Skeletal muscle satellite cell (primary cell): ENCODE measurements around the gene NKRF.

ENCODE experiments used
- H3K27me3 ChIP-seq: 2 replicates; pipeline ENCODE4 v1.7.0; 2013; ENCODE audit warnings: low read length; ENCODE audit not compliant: control insufficient read depth, insufficient read depth
- H3K36me3 ChIP-seq: 2 replicates; pipeline ENCODE4 v1.7.0; 2013; ENCODE audit warnings: mild to moderate bottlenecking, control low read depth, low read length; ENCODE audit not compliant: insufficient read depth
- H3K4me1 ChIP-seq: 2 replicates; pipeline ENCODE4 v1.7.0; 2013; ENCODE audit warnings: low read length; ENCODE audit not compliant: control insufficient read depth, insufficient read depth
- H3K4me2 ChIP-seq: 2 replicates; pipeline ENCODE4 v1.7.0; 2013; ENCODE audit warnings: mild to moderate bottlenecking, low read length
- H3K4me3 ChIP-seq: 2 replicates; pipeline ENCODE4 v1.7.0; 2013; ENCODE audit warnings: low read length
- H3K9ac ChIP-seq: 2 replicates; pipeline ENCODE4 v1.7.0; 2013; ENCODE audit warnings: mild to moderate bottlenecking, low read depth, low read length, moderate library complexity
- H3K9me3 ChIP-seq: replicated peaks from 2 replicates; pipeline ENCODE4 v1.7.0; 2013; ENCODE audit warnings: mild to moderate bottlenecking, control low read depth, low read length
- small RNA-seq: library from RNA; depleted of rRNA; stranded (forward); fragments of <200 nt; gene quantifications from one replicate; pipeline ENCODE3, GENCODE V24; 2012

Gene NKRF

GRCh38 chrX:119565107-119565663 is 41.0 kb downstream of the NKRF start, which contains the start of gene STEEP1:
STEEP1 (minus strand) TSS chrX:119565409; CDS start chrX:119565355, 54 bp downstream.
- Histone ChIP-seq H3K9me3 (no peaks in the 10 kb centered on the region), H3K4me3 (peak within 1 kb of the TSS; percentile 84), H3K9ac (peak within 1 kb of the TSS; percentile 83), H3K4me2 (peak within 1 kb of the TSS; percentile 78), H3K4me1 (no peaks in the 10 kb centered on the region), H3K36me3 (peaks cover 3% of the 10 kb centered on the region), H3K27me3 (no peaks in the 10 kb centered on the region)

DNA sequence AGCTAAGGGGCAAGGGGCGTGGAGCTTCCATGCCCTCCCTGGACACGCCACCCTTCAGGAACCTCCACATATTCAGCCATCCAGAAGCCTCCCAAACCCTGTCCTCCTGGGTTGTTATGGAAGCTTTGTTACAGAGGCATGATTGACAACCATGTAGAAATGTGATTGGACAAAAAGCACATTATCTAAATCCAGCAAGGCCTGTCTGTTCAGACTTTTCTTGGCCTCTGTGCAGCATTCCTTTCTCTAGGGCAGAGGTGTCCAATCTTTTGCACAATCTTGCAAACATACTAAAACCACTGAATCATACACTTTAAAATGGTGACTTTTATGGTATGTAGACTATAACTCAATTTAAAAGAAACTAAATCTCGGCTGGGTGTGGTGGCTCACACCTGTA is 53.7 kb downstream of the NKRF start:
- Histone ChIP-seq H3K4me3 (no peak overlapping the region), H3K9ac (no peak overlapping the region), H3K4me2 (no peak overlapping the region), H3K27me3 (no peaks in the 10 kb centered on the region), H3K4me1 (no peaks in the 10 kb centered on the region), H3K9me3 (no peaks in the 10 kb centered on the region), H3K36me3 (no peaks in the 10 kb centered on the region)

DNA sequence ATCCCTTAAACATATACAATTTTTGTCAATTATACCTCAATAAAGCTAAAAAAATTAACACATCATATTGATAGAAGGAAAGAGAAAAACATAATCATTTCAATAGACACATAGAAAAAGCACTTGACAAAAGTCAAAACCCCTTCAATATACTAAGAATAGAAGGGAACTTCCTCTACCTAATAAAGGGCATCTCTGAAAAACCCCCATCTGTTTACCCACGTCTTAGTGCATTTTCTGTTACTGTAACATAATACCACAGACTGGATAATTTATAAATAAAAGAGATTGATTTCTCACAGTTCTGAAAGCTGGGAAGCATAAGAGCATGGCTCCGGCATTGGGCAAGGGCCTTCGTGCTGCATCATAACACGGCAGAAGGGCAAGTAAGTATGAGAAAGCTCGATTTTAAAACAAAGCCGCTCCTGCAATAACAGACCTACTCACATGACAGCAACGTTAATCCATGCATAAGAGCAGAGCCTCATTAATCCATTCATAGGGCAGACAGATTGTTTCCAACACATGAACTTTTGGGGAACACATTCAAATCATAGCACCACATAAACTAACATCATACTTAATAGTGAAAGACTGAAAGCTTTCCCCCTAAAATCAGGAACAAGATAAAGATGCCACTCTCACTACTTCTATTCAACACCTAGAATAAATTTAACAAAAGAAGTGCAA is 56.8 kb downstream of the NKRF start:
- Histone ChIP-seq H3K27me3 (no peaks in the 10 kb centered on the region), H3K36me3 (no peaks in the 10 kb centered on the region), H3K4me3 (no peak overlapping the region), H3K9ac (no peak overlapping the region), H3K4me2 (no peak overlapping the region), H3K9me3 (no peaks in the 10 kb centered on the region), H3K4me1 (no peaks in the 10 kb centered on the region)

DNA sequence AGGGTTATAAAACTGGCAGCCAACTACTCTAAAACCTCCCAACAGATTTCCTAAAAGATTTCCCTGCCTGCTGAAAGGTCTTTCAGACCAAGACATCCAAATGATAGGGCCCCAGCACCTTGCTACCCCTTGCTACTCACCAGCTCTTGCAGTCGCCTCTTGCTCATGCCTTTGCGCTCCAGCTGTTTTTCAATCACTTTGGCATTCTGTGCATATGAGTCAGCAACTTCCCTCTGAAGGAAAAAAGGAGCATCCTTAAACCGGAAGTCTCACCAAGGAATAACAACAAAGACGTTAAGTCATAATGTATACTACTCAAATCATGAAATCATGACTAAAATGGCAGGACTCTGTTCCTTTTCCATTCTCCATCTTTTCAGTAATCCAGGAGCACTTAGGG is 65.0 kb downstream of the NKRF start:
- Histone ChIP-seq H3K27me3 (no peaks in the 10 kb centered on the region), H3K4me2 (no peak overlapping the region), H3K9me3 (no peaks in the 10 kb centered on the region), H3K4me3 (no peak overlapping the region), H3K4me1 (peaks cover 7% of the 10 kb centered on the region), H3K9ac (no peak overlapping the region), H3K36me3 (no peaks in the 10 kb centered on the region)

DNA sequence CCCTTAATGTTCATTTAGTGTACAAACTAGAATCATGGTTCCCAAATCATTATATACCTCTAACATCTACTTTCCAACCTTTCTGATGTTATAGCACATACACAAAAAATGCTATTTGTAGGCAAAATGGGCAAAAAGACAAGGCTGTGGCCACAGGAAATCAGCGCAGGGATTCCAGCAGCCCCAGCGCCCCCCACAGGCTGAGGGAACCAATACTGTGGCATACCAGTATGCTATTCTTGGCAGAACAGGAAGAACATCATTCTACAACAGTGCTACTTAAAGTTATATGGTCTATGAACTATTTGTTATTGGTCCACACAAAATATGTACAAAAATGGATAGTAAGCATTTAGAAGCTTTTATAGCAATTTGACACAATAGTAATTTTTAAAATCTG is 66.4 kb downstream of the NKRF start:
- H3K4me3 ChIP-seq, result no peak overlapping the region
- H3K9me3 ChIP-seq, result no peaks in the 10 kb centered on the region
- no peak overlapping the region for H3K9ac ChIP-seq
- peaks cover 7% of the 10 kb centered on the region for H3K4me1 ChIP-seq
- H3K27me3 ChIP-seq, result no peaks in the 10 kb centered on the region
- no peaks in the 10 kb centered on the region for H3K36me3 ChIP-seq
- no peak overlapping the region for H3K4me2 ChIP-seq

Small RNA genes within 50 kb of the gene (small RNA-seq; reads per million reads assigned to genes)
- 0.49 reads per million for gene MIR766
